HCEC 1CT (cell line): ENCODE data around the gene CLC.
"Not testable (repeated sequence)": the region's sequence is repeated elsewhere in the genome, so short reads cannot be mapped to it uniquely, and the experiment has no call there.

ENCODE experiments used
- DNase-seq: peaks from one replicate; pipeline ENCODE4 v3.0.0-alpha.2; 2017

The CLC gene

GRCh38 chr19:39737891-39738290 is at the start of gene CLC:
CLC (minus strand) TSS chr19:39738029; CDS start chr19:39737952, 77 bp downstream.
- DNase-seq: no peak

DNA sequence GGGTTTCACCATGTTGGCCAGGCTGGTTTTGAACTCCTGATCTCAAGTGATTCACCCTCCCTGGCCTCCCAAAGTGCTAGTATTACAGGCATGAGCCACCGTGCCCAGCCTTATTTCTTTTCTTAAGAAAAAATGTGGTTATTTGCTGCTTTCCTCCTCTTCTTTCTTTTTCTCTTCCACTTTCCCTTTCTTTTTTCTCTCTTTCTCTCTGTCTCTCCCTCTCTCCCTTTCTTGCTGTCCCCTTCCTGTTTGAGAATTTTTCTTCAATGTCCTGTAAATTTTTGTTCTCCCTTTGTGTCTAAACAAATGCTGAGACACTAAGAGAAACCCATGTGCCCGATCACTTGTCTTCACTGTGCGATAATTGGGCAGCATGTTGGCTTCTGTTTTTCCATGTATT is 43.1 kb upstream of the CLC start:
- DNase-seq: no peak

DNA sequence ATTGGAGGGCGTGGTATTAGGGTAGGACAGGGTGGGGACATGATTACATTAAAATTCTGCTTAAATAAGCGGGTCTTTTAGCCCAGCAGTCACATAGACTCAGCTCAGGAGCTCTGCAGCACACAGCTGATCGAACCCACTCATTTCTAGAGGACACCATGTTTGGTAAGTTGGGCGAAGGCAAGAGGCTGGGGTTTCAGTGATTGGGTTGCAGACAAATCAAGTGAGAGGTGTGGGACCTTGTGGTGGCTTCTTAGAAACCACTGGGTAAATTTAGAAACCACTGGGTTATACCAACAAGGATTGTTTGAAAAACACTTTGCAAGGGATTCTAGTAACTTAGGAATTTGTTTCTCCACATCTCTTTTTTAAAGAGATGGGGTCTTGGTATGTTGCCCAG is 40.9 kb upstream of the CLC start, which contains the start of gene LEUTX:
Gene LEUTX (plus strand): TSS at position 92 of the 400 bp plus-strand sequence. CDS start 67 bp downstream, at position 159.
- no peak for DNase-seq

- DNase-seq: no peak
Measured at GRCh38 chr19:39768786-39769185, 31.0 kb upstream of the CLC start.

GRCh38 chr19:39768334-39768733 is 30.5 kb upstream of the CLC start:
- DNase-seq: no peak

- peak; percentile 36 for DNase-seq
Measured at GRCh38 chr19:39765091-39766076, 27.6 kb upstream of the CLC start.

- not testable (repeated sequence) for DNase-seq
Measured at GRCh38 chr19:39761851-39762250, 24.0 kb upstream of the CLC start.

DNA sequence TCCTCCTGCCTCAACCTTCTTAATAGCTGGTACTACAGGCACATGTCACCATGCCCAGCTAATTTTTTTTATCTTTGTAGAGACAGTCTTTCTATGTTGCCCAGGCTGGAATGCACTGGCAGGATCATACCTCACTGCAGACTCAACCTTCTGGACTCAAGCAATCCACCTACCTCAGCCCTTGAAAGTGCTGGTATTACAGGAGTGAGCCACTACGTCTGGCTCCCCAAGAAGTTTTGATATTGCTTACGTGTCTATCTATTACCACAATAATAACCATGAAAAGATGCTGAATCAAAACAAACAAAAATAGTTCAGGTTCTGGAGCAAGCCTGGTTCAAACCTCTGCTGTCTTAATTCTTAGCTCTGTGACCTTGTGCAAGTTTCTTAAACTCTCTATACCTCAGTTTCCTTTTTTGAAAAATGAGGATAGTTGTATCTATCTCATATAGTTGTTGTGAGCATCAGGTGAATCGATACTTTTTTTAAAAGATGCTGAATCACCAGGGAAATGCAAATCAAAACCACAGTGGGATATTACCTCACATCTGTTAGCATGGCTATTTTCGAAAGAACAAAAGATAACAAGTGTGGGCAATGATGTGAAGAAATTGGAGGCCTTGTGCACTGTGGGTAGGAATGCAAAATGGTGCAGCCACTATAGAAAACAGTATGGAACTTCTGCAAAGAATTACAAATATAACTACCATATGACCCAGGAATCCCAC is 21.8 kb upstream of the CLC start:
- no peak for DNase-seq

DNA sequence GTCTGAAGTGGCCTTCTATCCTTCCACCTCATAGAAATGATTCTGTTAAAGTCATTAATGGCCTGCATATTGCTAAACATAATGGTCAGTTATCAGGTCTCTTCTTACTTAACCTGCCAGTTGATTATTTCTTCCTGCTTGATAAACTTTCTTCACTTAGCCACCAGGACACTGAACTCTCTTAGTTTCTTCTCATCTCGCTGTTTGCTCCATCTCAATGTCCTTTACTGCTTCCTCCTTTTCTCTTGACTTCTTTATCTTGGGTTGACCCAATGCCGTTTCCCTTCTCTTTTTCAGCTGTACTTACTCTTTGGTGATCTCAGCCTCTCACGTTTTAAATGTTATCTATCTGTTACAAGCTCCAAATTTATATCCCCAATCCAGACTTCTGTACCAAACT is 17.1 kb upstream of the CLC start:
- DNase-seq: no peak

GRCh38 chr19:39754544-39754943 is 16.7 kb upstream of the CLC start:
- DNase-seq: no peak

DNA sequence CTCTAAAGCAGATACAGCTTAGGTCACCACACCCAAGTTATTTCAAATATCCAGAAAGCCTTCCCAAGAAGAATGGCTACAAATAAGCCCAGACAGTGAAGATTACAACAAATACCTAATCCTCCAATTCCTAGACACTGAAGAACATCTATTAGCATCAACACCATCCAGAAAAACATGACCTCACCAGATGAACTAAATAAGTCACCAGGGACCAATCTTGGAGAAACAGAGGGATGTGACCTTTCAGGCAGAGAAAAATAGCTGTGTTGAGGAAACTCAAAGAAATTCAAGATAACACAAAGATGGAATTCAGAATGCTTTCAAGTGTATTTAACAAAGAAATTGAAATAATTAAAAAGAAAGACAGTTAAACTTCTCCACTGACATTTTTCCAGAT is 15.0 kb upstream of the CLC start:
- DNase-seq: no peak

DNA sequence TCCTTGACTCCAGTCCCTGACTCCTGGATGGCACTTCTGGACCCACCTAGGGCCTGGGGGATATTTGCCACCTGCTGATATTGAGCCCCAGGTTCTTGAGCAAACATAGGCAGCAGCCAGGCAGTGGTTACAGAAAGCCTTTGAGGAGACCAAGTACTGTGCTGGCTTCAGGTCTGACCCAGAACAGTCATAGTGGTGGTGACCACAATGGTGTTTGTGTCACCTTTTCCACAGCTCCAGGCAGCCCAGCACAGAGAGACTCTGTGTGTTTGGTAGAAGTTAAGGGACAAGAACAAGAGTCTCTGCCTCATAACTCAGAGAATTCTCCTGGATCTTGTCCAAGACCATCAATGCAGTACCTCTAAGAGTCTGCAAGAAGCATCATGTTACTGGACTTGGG is 14.6 kb upstream of the CLC start:
- DNase-seq: no peak

DNA sequence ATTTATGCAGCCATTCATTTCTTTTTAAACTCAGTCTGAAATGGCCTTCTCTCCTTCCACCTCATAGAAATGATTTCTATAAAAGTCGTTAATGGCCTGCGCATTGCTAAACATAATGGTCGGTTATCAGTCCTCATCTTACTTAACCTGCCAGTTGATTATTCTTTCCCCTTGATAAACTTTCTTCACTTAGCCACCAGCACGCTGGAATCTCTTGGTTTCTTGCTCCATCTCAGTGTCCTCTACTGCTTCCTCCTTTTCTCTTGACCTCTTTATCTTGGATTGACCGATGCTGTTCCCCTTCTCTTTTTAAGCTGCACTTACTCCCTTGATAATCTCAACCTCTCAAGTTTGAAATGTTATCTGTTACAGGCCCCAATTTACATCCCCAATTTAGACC is 12.2 kb upstream of the CLC start:
- DNase-seq: no peak

DNA sequence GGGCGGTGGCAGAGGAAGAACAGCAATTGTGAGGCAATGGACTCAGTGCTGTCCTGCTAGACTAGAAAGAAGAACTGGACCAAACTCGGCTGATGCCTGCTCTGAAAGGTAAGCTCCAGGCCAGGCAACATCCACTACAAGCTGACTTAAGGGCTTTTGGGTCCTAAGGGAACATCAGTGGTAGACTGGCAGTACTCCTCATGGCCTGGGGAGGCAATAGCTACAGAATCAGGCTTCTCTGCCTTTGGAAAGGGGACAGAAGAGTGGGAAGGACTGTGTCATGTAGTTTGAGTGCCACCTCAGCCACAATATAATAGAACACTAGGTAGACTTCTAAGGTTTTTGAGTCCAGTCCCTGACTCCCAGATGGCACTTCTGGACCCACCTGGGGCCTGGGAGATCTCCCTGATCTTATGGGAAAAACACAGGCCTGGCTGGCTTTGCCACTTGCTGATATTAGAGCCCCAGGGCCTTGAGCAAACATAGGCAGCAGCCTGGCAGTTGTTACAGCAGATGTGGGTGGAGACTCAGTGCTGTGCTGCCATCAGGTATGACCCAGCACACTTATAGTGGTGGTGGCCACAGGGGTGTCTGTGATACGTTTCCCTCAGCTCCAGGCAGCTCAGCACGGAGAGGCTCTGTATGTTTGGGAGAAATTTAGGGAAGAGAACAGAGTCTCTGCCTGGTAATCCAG is 9.2 kb upstream of the CLC start:
- no peak for DNase-seq

GRCh38 chr19:39745643-39746042 is 7.8 kb upstream of the CLC start:
- no peak for DNase-seq

GRCh38 chr19:39740395-39740794 is 2.6 kb upstream of the CLC start:
- no peak for DNase-seq

GRCh38 chr19:39738814-39739213 is 985 bp upstream of the CLC start:
- no peak for DNase-seq

GRCh38 chr19:39737351-39737750 is 478 bp downstream of the CLC start:
- DNase-seq: no peak

- DNase-seq: no peak
Measured at GRCh38 chr19:39736088-39736487, 1.7 kb downstream of the CLC start.

GRCh38 chr19:39735688-39736087 is 2.1 kb downstream of the CLC start:
- no peak for DNase-seq

DNA sequence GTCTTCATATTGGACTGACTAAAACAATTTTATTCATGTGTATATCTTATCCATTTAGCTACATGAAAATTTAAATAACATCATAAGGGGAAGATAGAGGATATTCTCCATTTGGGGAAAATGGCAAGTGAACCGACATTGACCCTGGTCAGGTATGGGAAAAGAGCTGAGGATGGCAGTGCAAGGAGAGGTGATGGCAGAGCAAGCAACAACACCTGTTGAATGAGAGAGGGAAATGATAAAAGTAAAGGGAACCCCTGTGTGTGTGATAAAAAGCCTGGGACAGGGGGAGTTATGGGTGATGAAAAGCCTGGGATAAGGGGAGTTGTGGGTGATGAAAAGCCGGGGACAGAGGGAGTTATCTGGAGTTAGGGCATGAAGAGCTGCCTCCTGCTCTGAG is 4.0 kb downstream of the CLC start:
- DNase-seq: no peak

DNA sequence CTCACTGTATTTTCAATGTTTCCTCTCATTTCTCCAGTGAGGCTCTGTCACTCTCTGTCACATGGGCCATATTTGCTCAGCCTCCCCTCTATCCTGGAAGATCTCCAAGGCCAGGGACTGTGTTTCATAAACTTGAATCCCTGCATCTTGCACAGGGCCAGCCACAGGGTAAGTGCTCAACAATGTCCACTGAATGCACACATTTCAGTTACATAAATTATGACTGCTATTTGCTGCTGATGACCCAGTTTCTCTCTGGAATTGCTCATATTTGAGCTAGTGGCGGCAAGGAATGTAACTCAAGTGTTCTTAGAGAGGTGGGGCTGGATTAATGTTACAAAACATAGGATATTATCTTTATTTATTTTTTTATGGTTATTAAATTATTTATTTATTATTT is 6.1 kb downstream of the CLC start:
- no peak for DNase-seq

DNA sequence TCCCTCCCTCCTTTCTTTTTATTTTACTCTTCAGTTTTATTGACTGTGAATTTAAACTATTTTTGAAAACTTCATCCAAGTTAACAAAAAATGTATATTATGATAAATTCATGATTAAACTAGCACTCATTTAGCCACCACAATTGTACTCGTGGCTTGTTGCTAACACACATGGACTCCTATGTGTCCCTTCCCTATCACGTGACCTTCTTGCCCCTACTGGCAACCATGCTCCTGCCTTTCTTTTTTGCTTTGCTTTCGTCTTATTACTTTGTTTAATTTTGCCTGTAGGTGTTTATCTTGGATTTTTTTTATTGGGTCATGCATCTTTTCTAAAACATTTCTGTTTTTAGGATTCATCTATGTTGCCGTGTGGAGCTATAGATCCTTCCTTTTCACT is 8.2 kb downstream of the CLC start:
- DNase-seq: no peak
